ENCODE results near the gene TBCC.

Gene TBCC

DNA sequence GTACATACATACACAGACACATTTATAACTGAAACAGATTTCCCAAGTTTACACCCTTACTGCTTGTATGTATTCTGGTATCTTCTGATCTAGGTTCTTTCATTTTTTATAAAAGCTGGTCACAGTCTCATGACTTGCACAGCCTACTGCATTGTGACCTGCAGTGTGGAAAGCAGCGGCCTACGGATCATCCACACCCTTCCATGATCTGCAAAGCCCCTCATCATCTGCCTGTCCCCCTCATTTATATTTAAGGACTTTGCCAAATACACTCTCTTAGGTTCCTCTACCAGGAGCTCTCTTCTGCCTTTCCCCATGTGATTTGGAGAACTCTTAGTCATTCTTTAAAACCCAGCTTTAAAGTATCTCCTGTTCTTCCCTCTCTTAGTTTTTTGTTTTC lies 23.9 kb upstream of the TBCC start:
- TF ChIP-seq, protein P1, sequence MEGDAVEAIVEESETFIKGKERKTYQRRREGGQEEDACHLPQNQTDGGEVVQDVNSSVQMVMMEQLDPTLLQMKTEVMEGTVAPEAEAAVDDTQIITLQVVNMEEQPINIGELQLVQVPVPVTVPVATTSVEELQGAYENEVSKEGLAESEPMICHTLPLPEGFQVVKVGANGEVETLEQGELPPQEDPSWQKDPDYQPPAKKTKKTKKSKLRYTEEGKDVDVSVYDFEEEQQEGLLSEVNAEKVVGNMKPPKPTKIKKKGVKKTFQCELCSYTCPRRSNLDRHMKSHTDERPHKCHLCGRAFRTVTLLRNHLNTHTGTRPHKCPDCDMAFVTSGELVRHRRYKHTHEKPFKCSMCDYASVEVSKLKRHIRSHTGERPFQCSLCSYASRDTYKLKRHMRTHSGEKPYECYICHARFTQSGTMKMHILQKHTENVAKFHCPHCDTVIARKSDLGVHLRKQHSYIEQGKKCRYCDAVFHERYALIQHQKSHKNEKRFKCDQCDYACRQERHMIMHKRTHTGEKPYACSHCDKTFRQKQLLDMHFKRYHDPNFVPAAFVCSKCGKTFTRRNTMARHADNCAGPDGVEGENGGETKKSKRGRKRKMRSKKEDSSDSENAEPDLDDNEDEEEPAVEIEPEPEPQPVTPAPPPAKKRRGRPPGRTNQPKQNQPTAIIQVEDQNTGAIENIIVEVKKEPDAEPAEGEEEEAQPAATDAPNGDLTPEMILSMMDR (IDR thresholded peaks at IDR 0.05; ENCODE audit: borderline replicate concordance, insufficient read depth, low read depth, low read length) = no peak
- H3K4me3 ChIP-seq (ENCODE audit: low read depth, low read length) = no peak overlapping the region

DNA sequence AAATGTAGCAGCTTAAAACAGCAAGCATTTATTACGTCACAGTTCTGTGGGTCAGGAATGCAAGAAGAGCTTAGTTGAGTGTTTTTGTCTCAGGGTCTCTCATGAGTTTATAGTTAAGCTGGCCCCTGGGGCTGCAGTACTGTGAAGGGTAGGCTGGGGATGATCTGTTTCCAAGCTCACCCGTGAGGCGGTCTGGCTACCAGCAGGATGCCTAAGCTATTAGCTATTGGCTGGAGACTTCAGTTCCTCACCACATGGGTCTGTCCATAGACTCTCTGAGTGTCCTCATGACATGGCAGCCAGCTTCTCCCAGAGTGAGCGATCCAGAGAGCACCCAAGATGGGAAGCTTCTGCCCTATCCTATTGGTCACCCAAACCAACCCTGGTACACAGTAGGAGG lies 23.1 kb upstream of the TBCC start:
- no peak overlapping the region for H3K4me3 ChIP-seq (ENCODE audit: low read depth, low read length)
- TF ChIP-seq, protein P1 (IDR thresholded peaks at IDR 0.05; ENCODE audit: borderline replicate concordance, insufficient read depth, low read depth, low read length) = no peak

DNA sequence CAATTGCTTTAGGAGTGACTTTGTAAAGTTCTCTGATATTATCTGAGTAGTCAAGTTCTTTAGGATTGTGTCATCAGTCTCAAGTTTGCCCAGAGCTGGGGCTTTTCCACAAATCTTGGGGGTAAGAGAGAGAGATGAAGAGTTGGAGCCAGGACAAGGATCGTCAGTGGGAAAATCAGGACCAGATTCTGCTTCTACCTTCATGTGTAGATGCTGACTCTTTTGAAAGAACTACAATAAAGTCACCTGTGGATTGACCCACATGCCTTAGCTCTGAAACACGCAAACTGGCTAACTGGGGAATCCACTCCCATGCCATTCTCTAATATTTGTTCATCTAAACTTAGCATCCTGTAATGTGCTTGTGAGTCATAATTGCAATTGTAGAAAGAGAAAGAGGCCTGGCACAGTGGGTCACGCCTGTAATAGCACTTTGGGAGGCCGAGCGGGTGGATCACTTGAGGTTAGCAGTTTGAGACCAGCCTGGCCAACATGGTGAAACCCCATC lies 20.3 kb upstream of the TBCC start:
- TF ChIP-seq, protein P1 (IDR thresholded peaks at IDR 0.05; ENCODE audit: borderline replicate concordance, insufficient read depth, low read depth, low read length) = no peak
- H3K4me3 ChIP-seq (ENCODE audit: low read depth, low read length) = no peak overlapping the region

DNA sequence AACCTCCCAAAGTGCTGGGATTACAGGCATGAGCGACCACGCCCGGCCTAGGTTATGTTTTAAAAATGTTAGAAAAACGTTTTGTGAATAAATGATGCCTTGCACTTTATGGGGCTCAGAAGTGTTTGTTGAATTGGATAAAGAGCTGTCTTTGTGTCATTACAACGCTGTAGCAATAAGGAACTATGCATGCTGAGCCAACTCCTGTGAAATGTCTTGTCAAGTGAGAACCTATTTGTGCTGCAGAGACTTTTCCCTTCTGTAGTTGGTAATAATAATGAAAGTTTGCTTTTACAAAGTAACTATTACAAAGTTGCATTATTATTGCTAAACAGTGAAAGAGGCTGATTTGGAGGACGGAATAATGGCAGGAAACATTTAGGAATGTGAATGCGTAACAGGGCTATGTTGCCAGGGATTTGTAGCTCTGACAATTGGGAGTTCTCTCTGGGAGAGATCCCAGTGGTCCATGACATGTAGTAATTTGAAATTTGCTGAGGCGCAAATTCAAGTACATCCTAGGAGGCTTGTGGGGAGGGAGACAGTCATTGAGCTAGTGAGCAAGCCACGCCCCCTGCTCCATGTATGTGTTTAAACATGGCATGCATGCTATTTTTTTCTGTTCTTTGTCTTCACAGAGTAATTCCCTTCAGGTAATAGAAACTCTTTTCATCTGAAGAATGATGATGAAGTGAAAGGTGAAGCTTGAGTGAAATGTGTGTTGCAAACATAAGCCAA lies 19.2 kb upstream of the TBCC start:
- TF ChIP-seq, protein P1 (IDR thresholded peaks at IDR 0.05; ENCODE audit: borderline replicate concordance, insufficient read depth, low read depth, low read length) = no peak
- no peak overlapping the region for H3K4me3 ChIP-seq (ENCODE audit: low read depth, low read length)

DNA sequence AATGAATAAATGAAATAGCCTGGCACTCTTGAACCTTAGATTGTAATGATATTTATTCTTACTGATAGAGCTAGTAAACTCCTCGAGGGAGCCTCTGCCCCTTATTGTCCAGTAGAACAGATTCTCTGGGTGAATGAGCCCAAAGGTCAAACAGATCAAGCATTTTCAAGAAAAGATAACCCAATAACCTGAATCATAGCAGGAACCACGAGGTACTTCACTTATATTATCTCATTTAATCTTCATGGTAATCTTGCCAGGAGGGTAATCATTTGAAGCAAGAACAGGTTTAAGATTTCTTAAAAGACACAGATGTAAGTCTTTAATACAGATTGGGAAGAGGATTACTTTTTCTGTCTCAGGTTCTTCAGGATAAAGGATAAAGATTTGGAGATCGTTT lies 17.0 kb upstream of the TBCC start:
- H3K4me3 ChIP-seq (ENCODE audit: low read depth, low read length) = no peak overlapping the region
- TF ChIP-seq, protein P1 (IDR thresholded peaks at IDR 0.05; ENCODE audit: borderline replicate concordance, insufficient read depth, low read depth, low read length) = no peak

DNA sequence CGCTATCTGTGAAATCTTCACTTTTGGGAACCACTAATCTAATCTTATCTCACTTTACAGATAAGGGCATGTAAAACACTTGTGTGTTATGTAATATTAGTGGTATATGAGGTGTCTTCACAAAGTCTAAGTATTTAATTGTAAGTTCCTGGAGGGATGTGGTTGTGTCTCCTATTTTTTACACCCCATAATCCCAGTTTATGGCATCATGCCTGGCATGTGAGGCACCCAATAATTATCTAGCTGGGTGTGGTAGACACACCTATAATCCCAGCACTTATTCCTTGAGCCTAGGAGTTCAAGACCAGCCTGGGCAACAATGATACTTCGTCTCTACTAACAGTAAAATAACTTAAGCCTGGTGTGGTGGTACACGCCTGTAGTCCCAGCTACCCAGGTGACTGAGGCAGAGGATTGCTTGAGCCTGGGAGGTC lies 16.5 kb upstream of the TBCC start:
- TF ChIP-seq, protein P1 (IDR thresholded peaks at IDR 0.05; ENCODE audit: borderline replicate concordance, insufficient read depth, low read depth, low read length) = no peak
- H3K4me3 ChIP-seq (ENCODE audit: low read depth, low read length) = no peak overlapping the region

All from GM12875 (cell line).